Lower leg skin (tissue), 4 donors: Measurements from ENCODE around the gene OSGIN1. TPM values are rescaled to one million over a fixed set of nuclear protein-coding genes. Genes with fewer than 3 reads are reported as not detected.

Experiments used
- DNase-seq, 2 donors: peaks; one replicate each; pipeline ENCODE4 v3.0.0-alpha.2; 2019; ENCODE audit warnings: low spot score in 2 of 2
- H3K4me3 ChIP-seq: fragments of 200-600 bp; sonication (generic); 2 replicates; pipeline ENCODE4 v1.5.1; 2017; ENCODE audit warnings: mild to moderate bottlenecking, low read depth; ENCODE audit not compliant: poor library complexity, severe bottlenecking
- CTCF ChIP-seq, 3 donors: fragments of 450-650 bp; IDR thresholded peaks; one replicate each; pipeline ENCODE4 v1.5.1; 2016; ENCODE audit warnings: antibody characterized with exemption in 3 of 3, mild to moderate bottlenecking in 3 of 3, moderate library complexity in 2 of 3
- POLR2A ChIP-seq, 2 donors: fragments of 450-650 bp; IDR thresholded peaks; one replicate each; pipeline ENCODE4 v1.6.1; 2016 to 2017; ENCODE audit warnings: antibody characterized with exemption in 2 of 2, mild to moderate bottlenecking in 1 of 2, moderate library complexity in 1 of 2
- WGBS, 2 donors: methylation state at CpG; one replicate each; pipeline ENCODE4 v1.1.5; 2018; 5-methylcytosine and 5-hydroxymethylcytosine counted together
- intact Hi-C: fragments of 100-400 bp; cut with DNase I; formaldehyde crosslinking; loops from one replicate; pipeline ENCODE4 v1.15.0; 2023; ENCODE audit warnings: low total_unique reads
- total RNA-seq, 4 donors: library from RNA; depleted of rRNA; stranded (reverse); fragments of >200 nt; gene quantifications; one replicate each; pipeline ENCODE4 v1.1.0, GENCODE V29; 2016

OSGIN1 gene
- total RNA-seq, 4 donors from 2014 or later = 1.1 to 3.2 (median 2.4) TPM

GRCh38 chr16:83970430-83970815, 17.4 kb downstream of the OSGIN1 start:
- H3K4me3 ChIP-seq = no peak overlapping the region
- intact Hi-C loops = no loop called here
- 80% methylated on average over 6 of the region's 6 CpGs for WGBS, 2 donors
- TF ChIP-seq CTCF (IDR thresholded peaks at IDR 0.05) (no peak), POLR2A (IDR thresholded peaks at IDR 0.05) (no peak)
- DNase-seq = no peak

GRCh38 chr16:83971165-83972130, 18.4 kb downstream of the OSGIN1 start:
- TF ChIP-seq POLR2A (IDR thresholded peaks at IDR 0.05) = no peak
- no peak for TF ChIP-seq CTCF (IDR thresholded peaks at IDR 0.05)
- H3K4me3 ChIP-seq = no peak overlapping the region
- DNase-seq = no peak
- intact Hi-C loops = no loop called here
- WGBS, 2 donors = 68 to 70% methylated on average over 25 to 26 of the region's 27 CpGs

GRCh38 chr16:83972256-83973008, 19.4 kb downstream of the OSGIN1 start:
- WGBS, 2 donors = 81 to 86% methylated on average over 17 to 19 of the region's 19 CpGs
- TF ChIP-seq CTCF (IDR thresholded peaks at IDR 0.05) (no peak), POLR2A (IDR thresholded peaks at IDR 0.05) (no peak)
- intact Hi-C loops = no loop called here
- no peak for DNase-seq
- no peak overlapping the region for H3K4me3 ChIP-seq

GRCh38 chr16:83973077-83973476, 20.0 kb downstream of the OSGIN1 start:
- WGBS, 2 donors = 62 to 73% methylated on average over 10 of the region's 10 CpGs
- no peak for DNase-seq
- no peak overlapping the region for H3K4me3 ChIP-seq
- intact Hi-C loops = no loop called here
- TF ChIP-seq POLR2A (IDR thresholded peaks at IDR 0.05) (no peak), CTCF (IDR thresholded peaks at IDR 0.05) (no peak)

GRCh38 chr16:83973581-83974385, 20.7 kb downstream of the OSGIN1 start:
- 82 to 84% methylated on average over 22 of the region's 22 CpGs for WGBS, 2 donors
- intact Hi-C loops = no loop called here
- no peak overlapping the region for H3K4me3 ChIP-seq
- DNase-seq = no peak
- no peak for TF ChIP-seq CTCF (IDR thresholded peaks at IDR 0.05)
- no peak for TF ChIP-seq POLR2A (IDR thresholded peaks at IDR 0.05)
